NCI-H510A treated with DMSO at 0.1 percent for 48 hours (cell line): Measurements from ENCODE around the gene PRAF2.

Experiments used
- DNase-seq: peaks from one replicate; lab custom pipeline; 2025; lab: John Stamatoyannopoulos, UW

Gene PRAF2, protein sequence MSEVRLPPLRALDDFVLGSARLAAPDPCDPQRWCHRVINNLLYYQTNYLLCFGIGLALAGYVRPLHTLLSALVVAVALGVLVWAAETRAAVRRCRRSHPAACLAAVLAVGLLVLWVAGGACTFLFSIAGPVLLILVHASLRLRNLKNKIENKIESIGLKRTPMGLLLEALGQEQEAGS

GRCh38 chrX:49073601-49074575, at the start of gene PRAF2:
Gene PRAF2 (minus strand): TSS chrX:49074002. CDS start chrX:49073987, 15 bp downstream.
- peak; percentile 75 for DNase-seq

DNA sequence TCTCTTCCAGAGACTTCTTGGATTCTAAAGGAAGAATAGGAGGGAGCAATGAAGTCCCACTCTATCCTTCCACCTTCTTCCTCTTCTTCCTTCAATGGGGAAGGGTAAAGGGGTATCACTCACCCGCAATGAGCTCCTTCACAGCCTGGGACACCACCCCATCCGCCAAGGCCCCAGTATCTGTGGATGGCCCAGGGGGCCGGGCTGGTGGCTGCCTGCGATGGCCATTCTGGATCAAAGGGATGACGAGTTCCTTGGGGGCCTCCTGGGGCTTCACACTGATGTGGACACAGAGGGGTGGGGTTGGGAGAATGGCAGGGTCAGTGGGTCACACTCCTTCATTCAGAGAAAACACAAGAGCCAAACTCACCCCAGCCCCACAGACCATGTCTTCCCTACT, 48.7 kb upstream of the PRAF2 start:
- DNase-seq: no peak

GRCh38 chrX:49120091-49120490, 46.3 kb upstream of the PRAF2 start:
- no peak for DNase-seq

- DNase-seq: no peak
These were observed 43.8 kb upstream of the PRAF2 start for GRCh38 chrX:49117581-49117980.

- DNase-seq: no peak
These were observed 42.9 kb upstream of the PRAF2 start for GRCh38 chrX:49116716-49117115.

DNA sequence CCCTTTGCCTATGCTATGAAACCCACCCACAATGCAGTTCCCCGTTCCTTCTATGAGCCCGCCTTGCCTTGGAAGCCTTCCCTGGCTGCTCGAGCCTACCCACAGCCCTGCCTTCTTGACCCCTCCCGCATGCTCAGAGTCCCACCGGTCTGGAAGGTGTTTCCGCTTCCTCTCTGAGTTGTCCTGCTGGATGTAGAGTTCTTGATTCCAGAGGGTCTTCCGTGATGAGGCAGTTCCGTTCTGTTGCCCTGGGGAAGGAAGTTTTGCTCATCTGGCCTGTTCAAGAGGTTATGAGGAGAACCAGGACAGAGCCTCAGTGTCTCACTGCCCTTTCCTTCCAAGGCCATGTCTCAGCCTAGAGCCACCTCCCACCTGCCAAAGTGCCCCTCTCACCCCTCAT, 42.3 kb upstream of the PRAF2 start:
- DNase-seq: no peak

DNA sequence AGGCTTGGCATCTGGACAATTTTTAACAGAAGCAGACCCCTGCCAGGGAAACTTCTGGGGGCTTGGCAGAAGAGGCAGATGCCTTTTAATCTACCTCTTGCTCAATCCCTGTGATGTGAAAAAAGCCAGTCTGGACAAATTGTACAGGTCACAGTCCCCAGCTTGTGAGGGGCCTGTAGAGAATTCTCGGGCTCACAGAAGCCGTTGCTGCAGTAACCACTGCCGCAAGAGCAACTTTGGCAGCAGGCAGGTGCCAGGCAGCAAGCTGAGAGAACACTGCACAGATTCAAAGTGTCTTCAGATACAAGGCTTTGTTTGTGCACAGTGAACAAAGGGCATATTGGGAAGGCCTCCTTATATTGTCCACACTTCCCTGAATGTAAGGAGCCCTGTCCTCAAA, 38.0 kb upstream of the PRAF2 start:
- DNase-seq: no peak

DNA sequence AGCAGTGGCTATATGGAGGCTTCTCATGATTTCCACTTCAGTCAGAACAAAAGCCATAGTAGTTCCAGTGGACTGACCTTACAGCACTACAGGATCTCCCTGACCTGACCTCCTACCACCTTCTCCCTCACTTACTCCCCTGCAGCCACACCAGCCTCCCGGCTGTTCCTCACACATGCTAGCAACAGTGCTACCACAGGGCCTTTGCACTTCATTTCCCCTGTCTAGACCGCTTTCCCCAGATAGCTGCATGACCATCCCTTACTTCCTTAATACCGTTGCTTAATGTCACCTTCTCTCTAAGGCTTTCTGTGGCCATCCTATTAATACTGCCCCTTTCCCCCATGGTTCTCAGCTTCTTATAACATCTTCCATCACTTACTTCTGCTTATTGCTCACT, 36.6 kb upstream of the PRAF2 start:
- DNase-seq: no peak

GRCh38 chrX:49108641-49109040, 34.8 kb upstream of the PRAF2 start:
- DNase-seq: no peak

- peak; percentile 5 for DNase-seq
These were observed 33.1 kb upstream of the PRAF2 start for GRCh38 chrX:49106930-49107329.

GRCh38 chrX:49106296-49106695, 32.5 kb upstream of the PRAF2 start:
- no peak for DNase-seq

- no peak for DNase-seq
These were observed 29.8 kb upstream of the PRAF2 start for GRCh38 chrX:49103637-49104036.

DNA sequence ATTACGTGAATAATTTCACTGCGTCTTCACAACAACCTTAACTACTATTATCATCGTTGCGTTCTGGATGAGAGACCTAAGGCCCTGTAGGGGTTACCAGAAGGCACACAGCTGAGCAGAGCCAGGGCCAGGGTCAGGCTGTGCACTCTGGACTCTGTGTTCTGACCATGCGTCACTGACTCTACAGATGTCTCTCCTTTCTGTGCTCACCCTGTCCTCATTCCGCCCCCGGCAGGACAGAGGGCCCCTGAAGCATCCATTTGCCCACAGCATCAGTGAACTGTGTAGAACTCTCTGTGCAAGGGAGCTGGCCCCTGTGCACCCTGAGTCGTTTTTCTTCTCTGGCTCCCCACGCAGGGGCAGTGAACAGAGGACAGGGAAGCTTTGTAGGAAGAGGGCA, 28.4 kb upstream of the PRAF2 start:
- no peak for DNase-seq

DNA sequence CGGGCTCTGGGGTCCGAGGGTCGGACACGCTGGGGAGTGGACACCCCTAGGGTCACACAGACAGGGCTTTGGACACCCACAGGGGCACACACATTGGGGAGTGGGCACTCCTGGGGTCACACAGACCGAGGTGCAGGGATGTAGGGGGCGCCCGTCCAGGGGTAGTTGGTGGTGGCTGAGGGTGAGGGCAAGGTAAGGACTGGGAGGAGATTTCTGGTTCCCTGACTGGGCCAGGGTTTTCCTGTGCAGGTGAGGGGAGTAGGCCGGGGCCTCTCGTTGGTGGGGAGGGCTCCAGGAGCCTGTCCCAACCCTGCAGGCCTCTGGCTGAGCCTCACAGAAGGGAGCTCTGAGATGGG, 27.8 kb upstream of the PRAF2 start:
- DNase-seq: no peak

GRCh38 chrX:49100704-49101628, 27.2 kb upstream of the PRAF2 start:
- DNase-seq: peak; percentile 84

DNA sequence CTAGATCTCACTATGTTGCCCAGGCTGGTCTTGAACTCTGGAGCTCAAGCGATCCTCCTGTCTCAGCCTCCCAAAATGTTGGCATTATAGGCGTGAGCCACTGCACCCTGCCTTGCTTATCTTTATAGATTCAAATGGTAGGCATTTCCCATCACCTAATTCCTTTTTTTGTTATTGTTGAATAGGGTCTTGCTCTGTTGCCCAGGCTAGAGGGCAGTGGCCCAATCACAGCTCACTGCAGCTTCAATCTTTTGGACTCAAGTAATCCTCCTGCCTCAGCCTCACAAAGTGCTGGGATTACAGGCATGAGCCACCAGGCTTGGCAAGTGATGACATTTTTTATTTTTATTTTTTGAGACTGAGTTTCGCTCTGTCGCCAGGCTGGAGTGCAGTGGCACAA, 22.6 kb upstream of the PRAF2 start:
- no peak for DNase-seq

GRCh38 chrX:49089553-49089952, 15.8 kb upstream of the PRAF2 start:
- DNase-seq: no peak

GRCh38 chrX:49082271-49082871, 8.6 kb upstream of the PRAF2 start:
- DNase-seq: no peak

DNA sequence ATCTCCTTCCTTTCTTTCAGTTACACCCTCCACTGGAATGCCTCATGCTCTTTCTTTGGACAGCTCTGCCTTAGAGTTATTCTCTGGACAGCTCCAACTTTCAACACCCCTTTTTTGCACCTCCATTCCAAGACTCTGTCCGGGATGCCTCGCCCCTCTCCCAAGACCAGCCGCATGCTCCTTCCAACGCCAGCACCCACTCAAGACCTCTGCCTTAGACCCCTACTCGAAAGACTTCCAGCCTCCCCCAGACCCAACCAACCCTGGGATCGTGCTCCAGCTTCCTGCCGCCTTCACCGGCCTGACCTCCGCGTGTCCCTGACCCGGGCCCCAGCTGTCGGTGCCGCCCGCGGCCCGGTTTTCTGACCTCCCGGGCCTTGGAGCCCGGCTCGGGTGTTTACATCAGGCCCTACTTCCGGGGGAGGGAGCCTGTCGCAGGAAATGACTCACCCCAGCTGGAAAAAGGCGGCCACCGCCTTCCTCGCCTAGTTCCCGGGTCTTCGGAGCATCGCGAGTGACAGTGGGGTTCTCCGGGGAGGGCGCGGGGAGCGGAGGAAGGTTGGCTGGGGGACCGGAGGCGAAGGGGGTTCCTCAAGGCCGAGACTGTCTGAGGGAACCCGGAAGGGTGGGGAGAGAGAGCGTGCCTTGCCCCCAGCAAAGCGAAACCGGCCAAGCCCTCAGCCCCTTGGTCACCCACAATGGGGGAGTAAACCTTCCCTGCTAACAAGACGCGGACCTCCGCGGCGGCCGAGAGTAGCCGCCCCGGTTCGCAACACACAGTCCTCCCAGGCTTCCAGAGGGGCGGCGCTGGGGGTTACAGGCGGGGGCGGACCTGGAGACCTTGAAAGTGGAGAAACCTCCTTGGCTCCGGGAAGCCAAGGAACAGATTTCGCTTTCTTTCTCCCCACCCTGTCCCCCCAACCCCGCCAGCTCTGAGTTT, 6.0 kb upstream of the PRAF2 start, which contains the start of gene WDR45:
Gene WDR45, minus strand, starts transcription at position 399 of the 940 bp plus-strand sequence. CDS start 1,792 bp downstream, outside the sequence.
- peak; percentile 24 for DNase-seq

DNA sequence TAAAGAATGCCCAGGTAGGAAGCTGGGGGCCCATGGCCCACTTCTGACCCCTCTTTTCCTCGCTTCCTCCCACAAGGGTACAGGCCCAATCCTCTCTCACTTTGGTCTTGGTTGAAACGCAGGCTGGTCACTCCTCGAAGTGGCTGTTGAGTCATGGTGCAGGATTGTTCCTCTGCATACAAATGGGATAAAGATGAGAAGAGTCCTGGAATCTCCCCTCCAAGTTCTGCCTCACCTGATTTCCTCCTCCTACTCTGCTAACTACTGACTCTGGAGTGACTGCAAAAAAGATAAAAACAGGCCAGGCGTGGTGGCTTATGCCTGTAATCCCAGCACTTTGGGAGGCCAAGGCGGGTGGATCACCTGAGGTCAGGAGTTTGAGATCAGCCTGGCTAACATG, 4.1 kb upstream of the PRAF2 start:
- no peak for DNase-seq

- no peak for DNase-seq
These were observed 1.5 kb upstream of the PRAF2 start for GRCh38 chrX:49075347-49075746.
